ENCODE measurements around the gene KAT8.

The KAT8 gene

GRCh38 chr16:31073970-31074813 is 43.3 kb upstream of the KAT8 start, which contains the start of the genes ZNF646 and ZNF668:
ZNF646 (plus strand) TSS chr16:31074422; CDS start chr16:31076325, 1,903 bp downstream.
ZNF668 (minus strand) TSS chr16:31074240; CDS start chr16:31064459, 9,781 bp downstream.
- no peaks in the 10 kb centered on the region for H3K9me3 ChIP-seq (ENCODE audit: control insufficient read depth, insufficient read depth, low read depth, low read length)
- ChIA-PET POLR2A (interaction anchor here (0.5 to 3.9 kb wide), 21 partner anchors 9 to 1259 kb away, joined by 3 to 52 read pairs (median 4); partner anchors contain the start of genes ARMC5, FUS, HSD3B7 and KAT8), CTCF (interaction anchor here (1.0 to 1.6 kb wide), 3 partner anchors 68 to 89 kb away, joined by 3 to 11 read pairs (median 4); partner anchors contain the start of gene HSD3B7)
- peak within 1 kb of the TSS; percentile 93 for H3K4me3 ChIP-seq (ENCODE audit: low read depth, low read length)
- H3K27ac ChIP-seq (ENCODE audit: extremely low read depth, low read depth, low read length): peak within 1 kb of the TSS; percentile 83
- no peaks in the 10 kb centered on the region for H3K4me1 ChIP-seq (ENCODE audit: control insufficient read depth, insufficient read depth, low read length)
- peaks cover 0 to 36% of the 10 kb centered on the region in 2 experiments; a peak in 1 of 3 replicates for H3K36me3 ChIP-seq (ENCODE audit: control insufficient read depth in 2 of 2, insufficient read depth in 1 of 2, low read length in 2 of 2)
- peak; percentile 70 for TF ChIP-seq ZFP69B (tag by site-specific recombination; IDR thresholded peaks at IDR 0.05)
- TF ChIP-seq ZNF394 (tag by site-specific recombination; IDR thresholded peaks at IDR 0.05; ENCODE audit: borderline replicate concordance): peak; percentile 62
- TF ChIP-seq ZSCAN30 (tag by site-specific recombination; IDR thresholded peaks at IDR 0.05): peak; percentile 91
- no peak for TF ChIP-seq FEZF1 (tag by site-specific recombination; IDR thresholded peaks at IDR 0.05)
- TF ChIP-seq ZNF133 (tag by site-specific recombination; IDR thresholded peaks at IDR 0.05): no peak
- TF ChIP-seq ZNF362 (tag by site-specific recombination; IDR thresholded peaks at IDR 0.05): no peak
- TF ChIP-seq ZNF843 (tag by site-specific recombination; IDR thresholded peaks at IDR 0.05): peak; percentile 8; the same call in 1 of the 2 replicates
- peak; percentile 62; the same call in 1 of the 2 replicates for TF ChIP-seq ZNF777 (tag by site-specific recombination; IDR thresholded peaks at IDR 0.05; ENCODE audit: borderline replicate concordance)
- no peak for TF ChIP-seq ZNF266 (tag by site-specific recombination; IDR thresholded peaks at IDR 0.05; ENCODE audit: low read depth)
- TF ChIP-seq ZNF10 (tag by site-specific recombination; IDR thresholded peaks at IDR 0.05): peak; percentile 10; the same call in 1 of the 2 replicates
- peak; percentile 78 for TF ChIP-seq ZNF24 (tag by site-specific recombination; IDR thresholded peaks at IDR 0.05)
- peak; percentile 71; the same call in 1 of the 2 replicates for TF ChIP-seq ZIC2 (tag by site-specific recombination; IDR thresholded peaks at IDR 0.05)
- TF ChIP-seq ZBTB7A (tag by site-specific recombination; IDR thresholded peaks at IDR 0.05; ENCODE audit: low read depth): peak; percentile 17; the same call in 1 of the 2 replicates
- peak; percentile 11; the same call in 1 of the 2 replicates for TF ChIP-seq ZNF664 (tag by site-specific recombination; IDR thresholded peaks at IDR 0.05)
- TF ChIP-seq ZBTB26 (tag by site-specific recombination; optimal IDR thresholded peaks at IDR 0.05): peak; percentile 89
- TF ChIP-seq KLF9 (tag by site-specific recombination; IDR thresholded peaks at IDR 0.05; ENCODE audit: low read depth): peak; percentile 87
- peak; percentile 83 for TF ChIP-seq PATZ1 (tag by site-specific recombination; IDR thresholded peaks at IDR 0.05)
- TF ChIP-seq YY1 (tag by site-specific recombination; IDR thresholded peaks at IDR 0.05): peak; percentile 12; the same call in 1 of the 2 replicates
- peak; percentile 91 for TF ChIP-seq ZNF518A (tag by site-specific recombination; conservative IDR thresholded peaks at IDR 0.05; ENCODE audit: low read depth)
- peak; percentile 91 for TF ChIP-seq ZBTB17 (tag by site-specific recombination; IDR thresholded peaks at IDR 0.05)
- peak; percentile 83 for TF ChIP-seq KLF8 (tag by site-specific recombination; IDR thresholded peaks at IDR 0.05)
- TF ChIP-seq ZNF391 (tag by site-specific recombination; IDR thresholded peaks at IDR 0.05; ENCODE audit: borderline replicate concordance, low read depth): peak; percentile 78; the same call in 1 of the 2 replicates
- peak; percentile 80 for TF ChIP-seq ZNF2 (tag by site-specific recombination; IDR thresholded peaks at IDR 0.05)
- TF ChIP-seq PBX3 (CRISPR knock-in tag; IDR thresholded peaks at IDR 0.05): no peak

Measured in HEK293 (cell line).